Epithelial cell of proximal tubule (primary cell): Measurements from ENCODE around the gene TCAIM. TPM values are rescaled to one million over a fixed set of nuclear protein-coding genes. Genes with fewer than 3 reads are reported as not detected.

ENCODE experiments used
- DNase-seq: peaks from one replicate; pipeline ENCODE4 v3.0.0-alpha.2; 2011; ENCODE audit warnings: low read depth
- H3K4me3 ChIP-seq: 2 replicates; pipeline ENCODE4 v1.5.1; 2011; ENCODE audit warnings: low read depth, mild to moderate bottlenecking, low read length
- total RNA-seq: library from RNA; depleted of rRNA; stranded (reverse); fragments of >200 nt; gene quantifications from 2 replicates; pipeline ENCODE4 v1.2.3, GENCODE V29; 2015
- TF ChIP-seq, protein P1 (sequence below): conservative IDR thresholded peaks from 2 replicates; pipeline ENCODE4 v1.5.1; 2012; ENCODE audit warnings: low read depth, mild to moderate bottlenecking, low read length

The TCAIM gene, protein sequence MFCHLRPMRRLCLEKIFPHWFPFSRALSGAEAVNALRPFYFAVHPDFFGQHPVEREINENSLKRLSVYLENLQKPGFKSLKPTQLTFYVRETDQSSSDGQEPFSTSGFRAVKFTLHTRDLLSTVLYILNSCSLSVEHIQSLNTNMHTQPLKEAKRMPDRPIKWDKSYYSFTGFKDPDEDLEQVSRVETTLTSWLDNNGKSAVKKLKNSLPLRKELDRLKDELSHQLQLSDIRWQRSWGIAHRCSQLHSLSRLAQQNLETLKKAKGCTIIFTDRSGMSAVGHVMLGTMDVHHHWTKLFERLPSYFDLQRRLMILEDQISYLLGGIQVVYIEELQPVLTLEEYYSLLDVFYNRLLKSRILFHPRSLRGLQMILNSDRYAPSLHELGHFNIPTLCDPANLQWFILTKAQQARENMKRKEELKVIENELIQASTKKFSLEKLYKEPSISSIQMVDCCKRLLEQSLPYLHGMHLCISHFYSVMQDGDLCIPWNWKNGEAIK
- total RNA-seq: 20.9 and 25.0 TPM in 2 replicates

GRCh38 chr3:44338010-44338827, at the start of gene TCAIM:
TCAIM (plus strand) TSS chr3:44338766; CDS start chr3:44354783, 16,017 bp downstream.
- peak within 1 kb of the TSS; percentile 90 for H3K4me3 ChIP-seq
- TF ChIP-seq, protein P1, sequence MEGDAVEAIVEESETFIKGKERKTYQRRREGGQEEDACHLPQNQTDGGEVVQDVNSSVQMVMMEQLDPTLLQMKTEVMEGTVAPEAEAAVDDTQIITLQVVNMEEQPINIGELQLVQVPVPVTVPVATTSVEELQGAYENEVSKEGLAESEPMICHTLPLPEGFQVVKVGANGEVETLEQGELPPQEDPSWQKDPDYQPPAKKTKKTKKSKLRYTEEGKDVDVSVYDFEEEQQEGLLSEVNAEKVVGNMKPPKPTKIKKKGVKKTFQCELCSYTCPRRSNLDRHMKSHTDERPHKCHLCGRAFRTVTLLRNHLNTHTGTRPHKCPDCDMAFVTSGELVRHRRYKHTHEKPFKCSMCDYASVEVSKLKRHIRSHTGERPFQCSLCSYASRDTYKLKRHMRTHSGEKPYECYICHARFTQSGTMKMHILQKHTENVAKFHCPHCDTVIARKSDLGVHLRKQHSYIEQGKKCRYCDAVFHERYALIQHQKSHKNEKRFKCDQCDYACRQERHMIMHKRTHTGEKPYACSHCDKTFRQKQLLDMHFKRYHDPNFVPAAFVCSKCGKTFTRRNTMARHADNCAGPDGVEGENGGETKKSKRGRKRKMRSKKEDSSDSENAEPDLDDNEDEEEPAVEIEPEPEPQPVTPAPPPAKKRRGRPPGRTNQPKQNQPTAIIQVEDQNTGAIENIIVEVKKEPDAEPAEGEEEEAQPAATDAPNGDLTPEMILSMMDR: no peak
- no peak for DNase-seq

DNA sequence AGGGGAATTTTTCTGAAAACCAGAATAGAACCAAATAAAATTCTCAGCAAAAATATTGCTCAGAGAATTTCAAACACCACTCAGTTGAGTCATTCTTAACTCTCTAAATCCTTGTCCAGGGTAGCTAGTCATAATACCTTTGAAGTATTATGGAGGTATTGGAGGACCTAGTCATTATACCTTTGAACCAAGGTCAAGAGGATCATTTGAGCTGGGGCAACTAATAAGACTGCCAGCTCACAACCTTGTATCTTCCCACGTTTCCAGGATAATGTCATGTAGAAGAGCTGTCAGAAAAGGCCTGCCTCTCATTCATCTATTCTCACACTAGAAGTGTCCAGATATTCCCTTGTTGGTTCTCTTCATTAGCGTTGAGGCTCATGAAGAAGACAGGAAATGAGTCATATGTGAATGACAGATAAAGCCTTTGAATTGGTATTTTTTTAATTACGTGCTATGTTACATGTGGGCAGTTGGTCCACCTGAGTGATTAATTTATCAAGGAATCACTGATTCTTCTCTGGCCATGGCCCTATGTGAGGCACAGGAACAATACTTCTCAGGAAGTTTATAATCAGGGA, 48.6 kb upstream of the TCAIM start:
- TF ChIP-seq, protein P1: no peak
- DNase-seq: no peak

DNA sequence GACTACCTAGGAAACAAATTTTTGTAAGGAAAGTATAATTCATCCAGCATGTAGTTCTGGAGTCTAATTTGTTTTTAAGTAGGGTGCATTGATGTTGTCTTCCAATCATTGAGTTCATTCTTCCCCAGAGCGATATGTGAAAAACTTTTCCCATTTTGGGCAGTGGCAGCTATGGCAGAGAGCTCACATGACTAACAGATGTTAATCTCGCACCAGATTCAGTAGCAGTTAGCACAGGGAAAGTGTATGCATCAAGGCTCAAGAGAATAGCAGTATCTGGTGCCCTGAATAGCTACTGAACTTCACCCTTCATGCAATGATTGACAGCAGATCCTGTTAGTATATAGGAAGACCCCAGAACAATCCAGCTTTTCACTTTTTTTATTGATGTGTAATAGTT, 46.3 kb upstream of the TCAIM start:
- TF ChIP-seq, protein P1: no peak
- no peak overlapping the region for H3K4me3 ChIP-seq
- no peak for DNase-seq

More for the DNA sequence above, 48.6 kb upstream of the TCAIM start:
- no peak overlapping the region for H3K4me3 ChIP-seq

- DNase-seq: no peak
- TF ChIP-seq, protein P1: no peak
- no peak overlapping the region for H3K4me3 ChIP-seq
Measured at GRCh38 chr3:44292947-44293346, 45.6 kb upstream of the TCAIM start.

GRCh38 chr3:44297255-44297654, 41.3 kb upstream of the TCAIM start:
- H3K4me3 ChIP-seq: no peak overlapping the region
- DNase-seq: no peak
- TF ChIP-seq, protein P1: no peak

GRCh38 chr3:44301746-44302145, 36.8 kb upstream of the TCAIM start:
- H3K4me3 ChIP-seq: no peak overlapping the region
- DNase-seq: no peak
- TF ChIP-seq, protein P1: no peak
